22Rv1 (cell line): Measurements from ENCODE around the gene MTHFS.

Experiments used
- ZFX ChIP-seq: fragments of 450-650 bp; IDR thresholded peaks from 2 replicates; pipeline ENCODE4 v1.6.1; 2017; ENCODE audit warnings: antibody characterized with exemption, borderline replicate concordance
- TF ChIP-seq, protein P1 (sequence below): fragments of 450-650 bp; IDR thresholded peaks from 2 replicates; pipeline ENCODE4 v1.5.1; 2017; ENCODE audit warnings: mild to moderate bottlenecking

DNA sequence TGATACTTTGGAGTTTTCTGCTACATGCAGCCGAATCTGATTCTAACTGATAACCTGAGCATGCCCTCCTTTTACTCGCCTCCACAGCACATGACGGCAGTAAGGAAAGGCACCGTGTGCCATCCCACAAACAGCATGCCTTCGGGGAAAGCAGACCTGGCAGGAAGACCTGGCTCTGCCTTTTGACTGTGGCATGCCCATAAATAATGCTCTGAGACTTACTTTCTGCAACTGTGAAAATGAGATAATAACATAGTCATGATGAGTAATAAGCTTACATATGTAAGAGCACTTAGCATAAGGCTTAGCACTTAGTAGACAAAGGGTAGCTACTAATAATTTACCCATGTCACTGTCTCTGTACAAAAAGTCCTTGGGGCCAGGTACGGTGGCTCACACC, 32.9 kb downstream of the MTHFS start:
- TF ChIP-seq, protein P1, sequence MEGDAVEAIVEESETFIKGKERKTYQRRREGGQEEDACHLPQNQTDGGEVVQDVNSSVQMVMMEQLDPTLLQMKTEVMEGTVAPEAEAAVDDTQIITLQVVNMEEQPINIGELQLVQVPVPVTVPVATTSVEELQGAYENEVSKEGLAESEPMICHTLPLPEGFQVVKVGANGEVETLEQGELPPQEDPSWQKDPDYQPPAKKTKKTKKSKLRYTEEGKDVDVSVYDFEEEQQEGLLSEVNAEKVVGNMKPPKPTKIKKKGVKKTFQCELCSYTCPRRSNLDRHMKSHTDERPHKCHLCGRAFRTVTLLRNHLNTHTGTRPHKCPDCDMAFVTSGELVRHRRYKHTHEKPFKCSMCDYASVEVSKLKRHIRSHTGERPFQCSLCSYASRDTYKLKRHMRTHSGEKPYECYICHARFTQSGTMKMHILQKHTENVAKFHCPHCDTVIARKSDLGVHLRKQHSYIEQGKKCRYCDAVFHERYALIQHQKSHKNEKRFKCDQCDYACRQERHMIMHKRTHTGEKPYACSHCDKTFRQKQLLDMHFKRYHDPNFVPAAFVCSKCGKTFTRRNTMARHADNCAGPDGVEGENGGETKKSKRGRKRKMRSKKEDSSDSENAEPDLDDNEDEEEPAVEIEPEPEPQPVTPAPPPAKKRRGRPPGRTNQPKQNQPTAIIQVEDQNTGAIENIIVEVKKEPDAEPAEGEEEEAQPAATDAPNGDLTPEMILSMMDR, result no peak
- TF ChIP-seq ZFX, result no peak
